ENCODE data around the gene OR4C45.
"Not testable (repeated sequence)": the region's sequence is repeated elsewhere in the genome, so short reads cannot be mapped to it uniquely, and the experiment has no call there.

The OR4C45 gene

DNA sequence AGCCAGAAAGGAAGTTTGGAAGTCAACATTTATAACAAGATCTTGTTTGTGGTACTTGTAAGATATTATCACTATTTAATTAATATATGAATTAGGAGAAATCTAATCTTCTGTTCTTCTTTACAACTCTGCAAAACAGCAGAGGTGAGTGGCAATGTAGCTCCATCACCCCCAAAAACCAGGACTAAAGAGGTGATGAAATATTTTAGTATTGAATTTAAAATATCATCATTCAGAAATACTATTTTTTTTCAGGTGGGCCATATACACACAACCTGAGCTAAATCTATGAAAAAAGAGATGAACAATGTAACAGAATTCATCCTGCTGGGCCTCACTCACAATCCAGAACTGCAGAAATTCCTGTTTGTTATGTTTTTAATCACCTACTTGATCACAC is at the start of gene OR4C45:
TSS of gene OR4C45 (plus strand) at position 301 of the 400 bp plus-strand sequence.
- TF ChIP-seq, protein P1, sequence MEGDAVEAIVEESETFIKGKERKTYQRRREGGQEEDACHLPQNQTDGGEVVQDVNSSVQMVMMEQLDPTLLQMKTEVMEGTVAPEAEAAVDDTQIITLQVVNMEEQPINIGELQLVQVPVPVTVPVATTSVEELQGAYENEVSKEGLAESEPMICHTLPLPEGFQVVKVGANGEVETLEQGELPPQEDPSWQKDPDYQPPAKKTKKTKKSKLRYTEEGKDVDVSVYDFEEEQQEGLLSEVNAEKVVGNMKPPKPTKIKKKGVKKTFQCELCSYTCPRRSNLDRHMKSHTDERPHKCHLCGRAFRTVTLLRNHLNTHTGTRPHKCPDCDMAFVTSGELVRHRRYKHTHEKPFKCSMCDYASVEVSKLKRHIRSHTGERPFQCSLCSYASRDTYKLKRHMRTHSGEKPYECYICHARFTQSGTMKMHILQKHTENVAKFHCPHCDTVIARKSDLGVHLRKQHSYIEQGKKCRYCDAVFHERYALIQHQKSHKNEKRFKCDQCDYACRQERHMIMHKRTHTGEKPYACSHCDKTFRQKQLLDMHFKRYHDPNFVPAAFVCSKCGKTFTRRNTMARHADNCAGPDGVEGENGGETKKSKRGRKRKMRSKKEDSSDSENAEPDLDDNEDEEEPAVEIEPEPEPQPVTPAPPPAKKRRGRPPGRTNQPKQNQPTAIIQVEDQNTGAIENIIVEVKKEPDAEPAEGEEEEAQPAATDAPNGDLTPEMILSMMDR (conservative IDR thresholded peaks at IDR 0.05; ENCODE audit: low read length), result no peak
- no peak within 1 kb of the TSS for H3K4me3 ChIP-seq (ENCODE audit: low read length)
- DNase-seq (ENCODE audit: low read depth), result no peak

DNA sequence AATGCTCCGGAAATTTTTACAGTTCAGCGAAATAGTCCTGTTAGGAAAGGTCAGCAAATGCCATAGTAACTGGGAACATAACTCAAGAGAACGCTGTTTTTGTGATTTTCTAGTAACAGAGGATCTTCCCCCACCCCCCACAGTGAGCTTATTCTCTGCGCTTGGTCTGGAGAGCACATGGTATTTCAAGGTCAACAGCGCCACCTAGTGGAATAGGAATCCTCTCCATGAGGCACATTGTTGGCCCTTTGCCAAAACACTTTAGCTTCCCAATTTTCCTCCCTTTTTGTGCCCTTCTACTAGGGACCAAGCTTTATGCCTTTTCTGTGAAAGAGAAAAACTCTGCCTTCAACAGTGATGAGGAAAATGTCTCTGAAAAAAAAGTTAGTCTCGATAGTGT is 37.1 kb upstream of the OR4C45 start:
- peak; percentile 42 for DNase-seq (ENCODE audit: low read depth)
- TF ChIP-seq, protein P1 (conservative IDR thresholded peaks at IDR 0.05; ENCODE audit: low read length), result peak; percentile 51
- H3K4me3 ChIP-seq (ENCODE audit: low read length), result no peak overlapping the region

DNA sequence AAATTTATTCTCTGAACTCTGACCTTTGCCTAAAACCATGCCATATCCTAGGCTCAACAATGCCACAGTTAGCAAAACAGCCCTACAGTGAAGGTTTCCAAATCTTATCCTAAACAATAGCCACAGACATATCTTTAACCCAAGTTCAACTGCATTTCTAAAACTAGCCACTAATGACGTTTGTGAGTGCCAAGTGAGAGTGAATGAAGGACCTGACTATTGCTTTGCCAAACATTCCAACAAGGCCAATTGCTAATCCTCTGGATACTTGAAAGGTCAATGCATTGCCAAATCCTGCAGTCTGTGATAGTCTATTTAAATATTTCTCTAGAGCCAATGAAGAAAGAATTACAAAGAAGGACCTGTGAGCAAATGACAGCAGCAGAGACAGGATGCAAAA is 2.5 kb upstream of the OR4C45 start:
- TF ChIP-seq, protein P1 (conservative IDR thresholded peaks at IDR 0.05; ENCODE audit: low read length), result no peak
- no peak overlapping the region for H3K4me3 ChIP-seq (ENCODE audit: low read length)
- DNase-seq (ENCODE audit: low read depth), result no peak

DNA sequence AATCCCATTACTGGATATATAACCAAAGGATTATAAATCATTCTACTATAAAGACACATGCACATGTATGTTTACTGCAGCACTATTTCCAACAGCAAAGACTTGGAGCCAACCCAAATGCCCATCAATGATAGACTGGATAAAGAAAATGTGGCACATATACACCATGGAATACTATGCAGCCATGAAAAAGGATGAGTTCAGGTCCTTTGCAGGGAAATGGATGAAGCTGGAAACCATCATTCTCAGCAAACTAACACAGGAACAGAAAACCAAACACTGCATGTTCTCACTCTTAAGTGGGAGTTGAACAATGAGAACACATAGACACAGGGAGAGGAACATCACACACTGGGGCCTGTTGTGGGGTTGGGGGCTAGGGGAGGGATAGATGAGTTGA is 3.6 kb downstream of the OR4C45 start:
- DNase-seq (ENCODE audit: low read depth); H3K4me3 ChIP-seq (ENCODE audit: low read length): not testable (repeated sequence)

DNA sequence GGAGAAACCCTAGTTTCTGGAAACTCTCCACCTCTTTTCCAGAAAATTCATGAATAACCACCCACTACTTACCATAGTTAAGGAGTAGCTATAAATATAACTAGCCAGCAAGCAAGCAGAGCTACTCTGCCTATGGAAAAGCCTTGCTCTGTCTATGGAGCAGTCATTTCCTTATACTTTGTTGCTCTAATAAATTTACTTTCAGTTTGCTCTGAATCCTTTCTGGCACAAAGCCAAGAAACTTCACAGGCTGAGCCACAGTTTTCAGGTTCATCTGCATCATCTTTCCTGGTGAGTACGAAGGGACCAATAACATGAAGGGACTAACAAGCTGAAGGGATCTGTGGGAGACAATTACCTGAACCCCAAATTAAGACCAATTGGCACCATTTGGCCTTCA is 4.6 kb downstream of the OR4C45 start:
- no peak for DNase-seq (ENCODE audit: low read depth)
- TF ChIP-seq, protein P1 (conservative IDR thresholded peaks at IDR 0.05; ENCODE audit: low read length), result no peak
- no peak overlapping the region for H3K4me3 ChIP-seq (ENCODE audit: low read length)

DNA sequence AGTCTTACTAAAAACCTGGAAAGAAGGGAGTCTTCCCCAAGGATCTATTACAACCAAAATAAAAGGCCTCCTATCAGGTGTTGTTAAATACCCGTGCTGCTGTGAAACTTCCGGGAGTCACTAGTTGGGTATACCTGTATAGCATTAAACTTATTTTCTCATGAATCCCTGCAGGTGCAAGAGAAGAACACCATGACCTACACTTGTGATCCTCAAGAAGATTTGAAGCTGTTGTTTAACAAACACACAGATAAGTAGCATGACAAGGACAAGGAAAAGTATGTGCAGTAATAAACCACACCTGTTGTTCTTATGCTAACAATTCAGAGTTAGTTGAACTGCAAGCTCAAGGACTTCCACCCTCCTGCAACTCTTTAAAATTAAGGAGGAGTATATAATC is 12.0 kb downstream of the OR4C45 start:
- no peak for DNase-seq (ENCODE audit: low read depth)
- no peak overlapping the region for H3K4me3 ChIP-seq (ENCODE audit: low read length)

DNA sequence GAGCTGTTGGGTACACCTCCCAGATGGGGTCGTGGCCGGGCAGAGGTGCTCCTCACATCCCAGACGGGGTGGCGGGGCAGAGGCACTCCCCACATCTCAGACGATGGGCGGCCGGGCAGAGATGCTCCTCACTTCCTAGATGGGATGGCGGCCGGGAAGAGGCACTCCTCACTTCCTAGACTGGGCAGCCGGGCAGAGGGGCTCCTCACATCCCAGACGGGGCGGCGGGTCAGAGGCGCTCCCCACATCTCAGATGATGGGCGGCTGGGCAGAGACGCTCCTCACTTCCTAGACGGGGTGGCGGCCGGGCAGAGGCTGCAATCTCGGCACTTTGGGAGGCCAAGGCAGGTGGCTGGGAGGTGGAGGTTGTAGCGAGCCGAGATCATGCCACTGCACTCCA is 30.4 kb downstream of the OR4C45 start:
- H3K4me3 ChIP-seq (ENCODE audit: low read length); DNase-seq (ENCODE audit: low read depth): not testable (repeated sequence)

More for the DNA sequence above, 12.0 kb downstream of the OR4C45 start:
- TF ChIP-seq, protein P1 (conservative IDR thresholded peaks at IDR 0.05; ENCODE audit: low read length), result no peak

DNA sequence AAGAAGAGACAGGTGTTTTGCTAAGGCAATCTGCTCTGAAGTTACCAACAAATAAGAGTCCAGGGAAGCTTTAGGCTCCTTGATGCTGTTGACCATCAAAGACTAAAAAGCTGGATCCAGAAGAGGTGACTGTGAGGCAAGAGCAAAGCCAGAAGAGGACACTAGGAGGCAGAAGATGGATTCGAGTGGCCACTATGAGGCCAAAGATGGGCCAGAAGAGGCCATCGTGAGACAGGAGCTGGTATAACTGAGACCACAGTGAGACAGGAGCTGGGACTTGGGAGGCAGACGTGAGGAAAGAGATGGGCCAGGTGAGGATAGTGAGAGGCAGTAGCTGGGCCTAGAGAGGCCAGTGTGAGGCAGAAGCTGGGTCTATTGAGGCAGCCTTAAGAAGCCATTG is 37.7 kb downstream of the OR4C45 start:
- no peak overlapping the region for H3K4me3 ChIP-seq (ENCODE audit: low read length)
- DNase-seq (ENCODE audit: low read depth), result no peak
- TF ChIP-seq, protein P1 (conservative IDR thresholded peaks at IDR 0.05; ENCODE audit: low read length), result no peak
